ENCODE measurements around the gene MMP2.

The MMP2 gene

DNA sequence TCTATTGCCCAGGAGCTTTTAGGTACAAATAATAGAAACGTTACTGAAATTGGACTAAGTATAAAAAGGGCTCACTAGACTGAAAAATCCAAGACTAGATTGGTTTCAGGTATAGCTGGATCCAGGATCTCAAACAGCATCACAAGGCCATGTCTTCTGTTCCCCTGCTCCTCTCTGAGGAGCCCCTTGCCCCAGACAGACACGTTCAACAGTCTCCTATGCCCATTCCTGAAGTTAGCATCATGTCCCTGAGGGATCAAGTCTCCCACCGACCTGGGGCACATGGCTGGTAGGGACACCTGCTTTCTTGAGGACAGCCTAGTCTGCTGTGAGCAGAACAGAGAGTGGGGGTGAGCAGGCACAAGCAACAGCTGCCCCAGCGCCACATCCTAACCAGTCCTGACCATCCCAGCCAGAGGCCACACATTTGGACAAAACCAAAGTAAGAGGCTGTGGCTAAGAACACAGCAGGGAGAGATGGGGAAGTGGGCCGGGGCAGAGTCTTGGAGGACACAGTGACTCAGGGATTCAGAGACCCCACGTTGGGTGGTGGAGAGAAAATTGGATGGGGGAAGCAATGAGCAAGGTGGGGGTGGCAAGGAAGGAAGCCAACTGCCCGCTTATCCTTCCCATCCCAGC lies 10.5 kb upstream of the MMP2 start:
- DNase-seq (ENCODE audit: low read depth), result no peak
- no peak for TF ChIP-seq CTCF (conservative IDR thresholded peaks at IDR 0.05; ENCODE audit: low read depth, low read length)
- H3K4me3 ChIP-seq (ENCODE audit: low read depth, low read length), result no peak overlapping the region

DNA sequence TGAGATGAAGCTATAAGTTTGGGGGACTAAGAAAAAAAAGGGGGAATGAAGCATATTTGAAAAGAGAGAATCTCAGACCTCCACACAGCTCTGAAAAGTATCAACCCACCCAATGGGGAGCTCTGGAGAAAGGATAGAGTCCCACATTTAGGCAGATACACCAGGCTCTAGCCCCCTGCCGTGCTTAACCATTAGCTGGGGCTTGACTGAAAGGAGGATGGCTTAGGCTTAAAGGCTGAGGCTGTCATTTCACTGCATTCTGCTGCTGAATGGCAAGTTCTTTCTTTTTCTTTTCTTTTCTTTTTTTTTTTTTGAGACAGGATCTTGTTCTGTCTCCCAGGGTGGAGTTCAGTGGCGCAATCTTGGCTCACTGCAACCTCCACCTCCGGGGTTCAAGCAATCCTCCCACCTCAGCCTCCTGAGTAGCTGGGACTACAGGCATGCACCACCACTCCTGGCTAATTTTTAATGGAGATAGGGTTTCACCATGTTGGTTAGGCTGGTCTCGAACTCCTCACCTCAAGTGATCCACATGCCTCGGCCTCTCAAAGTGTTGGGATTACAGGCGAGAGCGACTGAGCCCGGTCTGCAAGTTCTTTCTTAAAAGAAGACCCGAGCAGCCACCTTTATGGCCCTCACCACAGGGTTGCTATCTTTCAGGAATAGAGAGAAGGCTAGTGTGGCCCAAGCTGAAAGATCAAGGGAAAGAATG lies 9.0 kb upstream of the MMP2 start:
- no peak for DNase-seq (ENCODE audit: low read depth)
- no peak overlapping the region for H3K4me3 ChIP-seq (ENCODE audit: low read depth, low read length)
- no peak for TF ChIP-seq CTCF (conservative IDR thresholded peaks at IDR 0.05; ENCODE audit: low read depth, low read length)

GRCh38 chr16:55470533-55471371 lies 8.2 kb upstream of the MMP2 start:
- no peak for TF ChIP-seq CTCF (conservative IDR thresholded peaks at IDR 0.05; ENCODE audit: low read depth, low read length)
- DNase-seq (ENCODE audit: low read depth), result peak; percentile 58
- H3K4me3 ChIP-seq (ENCODE audit: low read depth, low read length), result no peak overlapping the region

- DNase-seq (ENCODE audit: low read depth), result peak; percentile 88
- H3K4me3 ChIP-seq (ENCODE audit: low read depth, low read length), result no peak overlapping the region
- no peak for TF ChIP-seq CTCF (conservative IDR thresholded peaks at IDR 0.05; ENCODE audit: low read depth, low read length)
Observed at GRCh38 chr16:55471448-55472097, 7.4 kb upstream of the MMP2 start.

DNA sequence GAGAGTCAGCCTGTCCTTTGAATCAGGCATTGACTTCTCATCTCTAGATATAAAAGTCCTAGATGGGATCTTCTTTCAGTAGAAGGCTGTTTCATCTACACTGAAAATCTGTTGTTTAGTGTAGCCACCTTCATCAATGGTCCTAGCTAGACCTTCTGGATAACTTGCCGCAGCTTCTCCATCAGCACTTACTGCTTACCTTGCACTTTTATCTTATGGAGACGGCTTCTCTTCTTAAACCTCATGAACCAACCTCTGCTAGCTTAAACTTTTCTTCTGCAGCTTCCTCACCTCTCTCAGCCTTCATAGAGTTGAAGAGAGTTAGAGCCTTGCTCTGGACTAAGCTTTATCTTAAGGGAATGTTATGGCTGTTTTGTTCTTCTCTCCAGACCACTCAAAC lies 5.4 kb upstream of the MMP2 start:
- no peak for TF ChIP-seq CTCF (conservative IDR thresholded peaks at IDR 0.05; ENCODE audit: low read depth, low read length)

GRCh38 chr16:55474821-55475220 lies 4.2 kb upstream of the MMP2 start:
- no peak for TF ChIP-seq CTCF (conservative IDR thresholded peaks at IDR 0.05; ENCODE audit: low read depth, low read length)
- no peak for DNase-seq (ENCODE audit: low read depth)

More for the DNA sequence above, 5.4 kb upstream of the MMP2 start:
- no peak overlapping the region for H3K4me3 ChIP-seq (ENCODE audit: low read depth, low read length)
- DNase-seq (ENCODE audit: low read depth), result no peak

More at GRCh38 chr16:55474821-55475220, 4.2 kb upstream of the MMP2 start:
- H3K4me3 ChIP-seq (ENCODE audit: low read depth, low read length), result no peak overlapping the region
